T-helper 9 cell (primary cell): ENCODE measurements around the gene CBY2.
"Not testable (repeated sequence)": the region's sequence is repeated elsewhere in the genome, so short reads cannot be mapped to it uniquely, and the experiment has no call there.

ENCODE experiments used
- DNase-seq: peaks from one replicate; pipeline ENCODE4 v3.0.0-alpha.2; 2020

The CBY2 gene

DNA sequence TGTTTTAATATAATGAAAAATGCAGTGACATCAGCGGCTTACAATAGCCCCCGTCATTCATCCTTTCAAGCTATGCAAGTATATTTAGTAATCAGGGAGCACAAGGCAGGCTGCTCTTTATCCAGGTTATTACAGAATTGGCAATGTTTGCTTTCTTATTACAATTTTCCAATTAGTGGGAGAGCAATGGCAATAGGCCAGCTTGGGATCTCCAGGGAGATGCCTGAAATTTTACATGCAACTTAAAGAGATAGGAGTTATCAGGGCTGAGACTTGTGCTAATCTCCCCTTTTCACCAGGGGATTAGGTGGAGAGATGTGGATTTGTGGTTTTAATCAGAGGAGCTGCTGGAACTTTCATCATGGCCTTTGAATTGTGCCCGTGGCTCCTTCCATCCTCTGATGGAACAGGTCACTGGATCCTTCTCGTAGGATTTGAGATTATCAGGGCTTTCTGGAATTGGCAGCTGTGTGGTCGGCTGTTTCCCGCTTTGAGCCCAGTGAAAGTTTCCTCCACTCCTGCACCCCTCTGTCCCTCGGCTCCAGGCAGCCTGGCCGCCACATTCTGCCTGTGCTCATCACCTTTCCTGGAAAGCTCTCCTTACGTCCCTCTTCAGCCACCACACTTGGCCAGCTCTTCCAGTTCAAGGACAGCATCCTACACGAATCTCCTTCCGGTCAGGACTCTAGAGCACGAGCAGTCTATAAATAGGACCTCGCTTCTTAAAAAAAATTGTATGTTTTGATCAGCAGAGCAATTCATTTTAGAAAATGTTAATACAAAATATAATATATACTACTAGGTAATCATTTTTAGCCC, 47.0 kb downstream of the CBY2 start:
- no peak for DNase-seq

DNA sequence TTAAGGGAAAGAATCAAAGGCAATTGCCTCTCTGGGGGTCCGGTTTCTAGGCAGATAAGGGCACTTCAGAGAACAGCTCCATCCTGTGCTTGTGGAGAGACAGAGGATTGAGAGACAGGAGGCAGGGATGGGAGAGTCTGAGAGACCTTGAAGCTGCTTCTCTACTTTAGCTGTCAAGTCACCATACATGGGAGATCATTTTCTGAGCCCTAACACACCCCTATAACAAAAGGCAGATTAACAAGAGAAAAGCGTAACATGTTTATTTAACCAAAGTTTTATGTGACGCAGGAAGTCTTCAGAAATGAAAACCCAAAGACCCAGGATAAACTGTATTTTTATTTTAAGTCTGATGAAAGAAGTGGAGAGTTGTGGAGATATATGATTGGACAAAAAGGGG, 48.4 kb downstream of the CBY2 start:
- no peak for DNase-seq

DNA sequence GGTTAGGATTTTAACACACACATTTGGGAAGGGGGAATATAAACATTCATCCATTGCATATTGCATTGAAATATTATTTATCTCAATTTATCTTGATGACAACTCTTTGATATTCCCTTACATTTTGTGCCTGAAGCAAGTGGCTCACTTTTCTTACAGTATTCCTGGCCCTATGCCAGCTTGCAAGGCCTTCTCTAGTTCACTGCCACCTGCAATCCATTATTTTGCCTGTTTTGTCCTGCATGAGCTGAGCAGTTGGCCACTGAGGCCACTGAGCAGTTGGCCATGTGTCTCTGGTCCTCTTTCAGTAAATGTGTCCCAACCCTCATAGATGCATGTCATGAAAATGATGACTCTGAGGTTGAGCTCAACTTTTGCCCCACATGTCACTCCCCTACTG, 49.8 kb downstream of the CBY2 start:
- DNase-seq = no peak

DNA sequence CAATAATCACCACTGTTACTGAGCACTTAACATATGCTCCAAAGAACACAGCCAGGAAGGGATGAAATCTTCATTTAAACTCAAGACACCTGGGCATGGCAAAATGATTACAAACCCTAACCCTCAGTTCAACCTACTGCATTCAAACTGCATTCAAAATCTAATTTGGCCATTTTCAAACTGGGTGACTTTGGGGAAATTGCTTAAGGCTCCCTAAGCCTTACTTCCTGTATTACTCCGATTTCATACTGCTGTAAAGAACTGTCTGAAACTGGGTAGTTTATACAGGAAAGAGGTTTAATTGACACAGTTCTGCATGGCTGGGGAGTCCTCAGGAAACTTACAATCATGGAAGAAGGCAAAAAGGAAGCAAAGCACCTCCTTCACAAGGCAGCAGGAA, 50.4 kb downstream of the CBY2 start:
- no peak for DNase-seq

DNA sequence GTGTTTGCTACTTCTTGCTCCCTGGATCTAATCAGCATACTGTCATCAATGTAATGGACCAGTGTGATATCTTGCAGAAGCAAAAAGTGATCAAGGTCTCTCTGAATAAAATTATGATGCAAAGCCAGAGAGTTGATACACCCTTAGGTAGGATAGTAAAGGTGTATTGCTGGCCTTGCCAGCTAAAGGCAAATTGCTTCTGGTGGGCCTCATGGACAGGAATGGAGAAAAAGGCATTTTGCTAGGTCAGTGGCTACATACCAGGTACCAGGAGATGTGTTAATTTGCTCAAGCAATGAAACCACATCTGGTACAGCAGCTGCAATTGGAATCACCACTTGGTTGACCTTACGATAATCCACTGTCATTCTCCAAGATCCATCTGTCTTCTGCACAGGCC, 54.4 kb downstream of the CBY2 start:
- not testable (repeated sequence) for DNase-seq

DNA sequence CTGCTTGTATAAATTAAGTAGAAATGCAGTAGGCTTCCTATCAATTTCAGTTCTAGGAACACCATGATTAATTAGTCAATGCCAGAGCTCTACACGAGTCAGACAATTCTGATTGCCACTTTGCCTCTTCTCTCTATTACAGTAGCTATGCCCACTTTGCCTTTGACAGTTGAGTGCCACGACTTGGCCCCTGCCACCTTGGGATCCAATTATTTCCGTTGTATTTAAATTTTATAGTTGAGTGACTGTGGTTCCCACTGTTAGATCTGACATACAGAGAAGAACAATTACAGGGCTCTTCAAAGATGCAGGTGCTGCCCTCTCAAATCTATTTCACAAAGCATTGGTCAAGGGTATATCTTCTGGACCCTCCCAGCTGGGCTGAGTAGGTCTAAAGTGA, 55.5 kb downstream of the CBY2 start:
- not testable (repeated sequence) for DNase-seq

DNA sequence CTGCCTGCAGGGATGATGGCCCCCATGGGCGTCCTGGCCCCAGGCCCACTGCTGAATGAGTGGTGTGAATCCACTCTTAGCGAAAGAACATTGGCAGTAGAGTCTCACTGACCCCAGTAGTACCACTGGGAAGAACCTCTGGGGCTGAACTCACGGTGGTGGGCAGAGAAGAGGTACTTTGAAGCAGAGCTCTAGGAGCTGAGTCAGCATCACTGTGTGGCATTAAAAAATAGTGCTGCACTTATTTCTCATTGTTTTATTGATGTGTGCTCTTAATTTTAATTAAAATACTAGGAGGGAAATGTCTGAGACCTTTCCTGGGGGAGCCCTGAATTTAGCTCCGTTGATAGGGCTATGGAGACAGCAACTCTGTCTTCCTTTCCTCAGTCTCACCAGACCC, 61.3 kb downstream of the CBY2 start:
- no peak for DNase-seq
